Panc1 (cell line): Measurements from ENCODE around the gene GUK1. TPM values are rescaled to one million over a fixed set of nuclear protein-coding genes. Genes with fewer than 3 reads are reported as not detected.
A peak's percentile ranks its signal among the peaks of the same experiment; 100 is the strongest.

Experiments
- ATAC-seq: fragments of 200-7000 bp; cut with Tn5 transposase; 2 replicates; pipeline ENCODE4 v1.9.1; 2020; ENCODE audit warnings: mild to moderate bottlenecking, moderate library complexity
- BruUV-seq: library from RNA; stranded (reverse); fragments of 400-500 nt; replicated peaks from 2 replicates; lab custom pipeline; 2021; lab: Mats Ljungman, UMichigan
- CTCF ChIA-PET: fragments of 300-600 bp; sonication (Branson Sonifier 250); formaldehyde crosslinking; loops from one replicate; lab custom pipeline; 2022; ENCODE audit warnings: antibody characterized with exemption; lab: Charles Lee
- POLR2A ChIA-PET: fragments of 300-600 bp; sonication (Branson Sonifier 250); formaldehyde crosslinking; loops from one replicate; lab custom pipeline; 2022; ENCODE audit warnings: antibody characterized with exemption; lab: Charles Lee
- DNase-seq: peaks from one replicate; pipeline ENCODE4 v3.0.0-alpha.2; 2010; ENCODE audit warnings: low read depth, low spot score
- H3K27ac ChIP-seq: 2 replicates; pipeline ENCODE4 v1.5.1; 2011; ENCODE audit warnings: mild to moderate bottlenecking, low read length, inconsistent platforms
- H3K27me3 ChIP-seq: fragments of 200-500 bp; sonication (Bioruptor generic); 2 replicates; pipeline ENCODE4 v1.6.0; 2014; ENCODE audit warnings: low read length, inconsistent platforms; ENCODE audit not compliant: control insufficient read depth, insufficient read depth
- H3K36me3 ChIP-seq: fragments of 200-500 bp; sonication (Bioruptor generic); 2 replicates; pipeline ENCODE4 v1.5.1; 2014; ENCODE audit warnings: inconsistent platforms, mild to moderate bottlenecking, low read length, moderate library complexity; ENCODE audit not compliant: control insufficient read depth, insufficient read depth
- H3K4me1 ChIP-seq: 2 replicates; pipeline ENCODE4 v1.5.1; 2011; ENCODE audit warnings: inconsistent platforms, mild to moderate bottlenecking, low read length, moderate library complexity; ENCODE audit not compliant: control insufficient read depth, insufficient read depth
- H3K4me3 ChIP-seq, 2 experiments: 2 replicates each; pipeline ENCODE4 v1.5.1; 2011 to 2012; ENCODE audit warnings: low read depth in 2 of 2, low read length in 2 of 2, mild to moderate bottlenecking in 2 of 2, inconsistent platforms in 1 of 2, moderate library complexity in 1 of 2
- H3K9me3 ChIP-seq: fragments of 200-500 bp; sonication (Bioruptor generic); 2 replicates; pipeline ENCODE4 v1.5.1; 2014; ENCODE audit warnings: low read depth, mild to moderate bottlenecking, inconsistent platforms, low read length, moderate library complexity; ENCODE audit not compliant: control insufficient read depth, insufficient read depth
- CTCF ChIP-seq: fragments of 450-650 bp; IDR thresholded peaks from 2 replicates; pipeline ENCODE4 v1.5.1; 2017; ENCODE audit warnings: mild to moderate bottlenecking
- POLR2AphosphoS5 ChIP-seq: IDR thresholded peaks from 2 replicates; pipeline ENCODE4 v1.6.1; 2012; ENCODE audit warnings: mild to moderate bottlenecking, low read depth, low read length, moderate library complexity
- REST ChIP-seq, 2 experiments: IDR thresholded peaks; 2 replicates each; pipeline ENCODE4 v1.6.1; 2011 to 2012; ENCODE audit warnings: low read depth in 2 of 2, control low read depth in 1 of 2, low read length in 1 of 2, mild to moderate bottlenecking in 1 of 2, moderate library complexity in 1 of 2; ENCODE audit not compliant: insufficient read depth in 1 of 2
- SIN3A ChIP-seq: IDR thresholded peaks from 2 replicates; pipeline ENCODE4 v1.6.1; 2012; ENCODE audit warnings: low read depth, mild to moderate bottlenecking, low read length, moderate library complexity, borderline replicate concordance; ENCODE audit not compliant: insufficient read depth
- TCF7L2 ChIP-seq: IDR thresholded peaks from 2 replicates; pipeline ENCODE4 v1.6.1; 2011; ENCODE audit warnings: mild to moderate bottlenecking, low read depth, low read length, inconsistent platforms
- in situ Hi-C: cut with HindIII; loops from 2 replicates; pipeline ENCODE4 v1.10.0; 2016; ENCODE audit warnings: low sequenced_read_pairs, low pct_unique_long_range_greater_than_20kb
- intact Hi-C: fragments of 100-400 bp; cut with micrococcal nuclease; formaldehyde crosslinking; loops from one replicate; pipeline ENCODE4 v1.10.0; 2022; ENCODE audit not compliant: unreplicated experiment
- total RNA-seq: library from RNA; stranded (reverse); gene quantifications from one replicate; pipeline ENCODE4 v1.2.1, GENCODE V29; 2021; ENCODE audit not compliant: unreplicated experiment

The GUK1 gene
- total RNA-seq, 1 experiment from 2014 or later: 188 TPM

DNA sequence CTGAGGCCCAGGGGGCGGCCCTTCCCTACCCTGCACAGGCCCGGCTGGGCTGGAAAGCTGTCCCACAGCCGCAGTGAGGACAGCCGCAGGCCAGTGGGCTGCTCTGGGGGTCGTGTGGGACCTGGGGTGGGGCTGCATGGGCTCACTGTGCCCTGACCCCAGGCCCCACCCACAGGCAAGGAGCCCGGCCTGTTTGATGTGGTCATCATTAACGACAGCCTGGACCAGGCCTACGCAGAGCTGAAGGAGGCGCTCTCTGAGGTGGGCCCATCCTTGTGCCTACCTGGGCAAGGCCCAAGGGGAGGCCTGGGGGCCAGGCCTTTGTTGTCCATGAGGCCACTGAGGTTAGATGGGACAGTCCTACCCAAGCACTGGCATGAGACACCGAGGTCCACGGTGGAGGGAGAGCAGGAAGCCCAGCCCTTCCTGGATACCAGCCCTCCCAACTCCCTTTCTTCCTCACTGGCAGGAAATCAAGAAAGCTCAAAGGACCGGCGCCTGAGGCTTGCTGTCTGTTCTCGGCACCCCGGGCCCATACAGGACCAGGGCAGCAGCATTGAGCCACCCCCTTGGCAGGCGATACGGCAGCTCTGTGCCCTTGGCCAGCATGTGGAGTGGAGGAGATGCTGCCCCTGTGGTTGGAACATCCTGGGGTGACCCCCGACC, 8.2 kb downstream of the GUK1 start:
- Histone ChIP-seq H3K27ac (peak overlapping the region; percentile 48; the same call in 1 of the 2 replicates), H3K4me1 (peaks cover 28% of the 10 kb centered on the region), H3K36me3 (no peaks in the 10 kb centered on the region; the same call in 1 of the 2 replicates), H3K9me3 (no peaks in the 10 kb centered on the region), H3K27me3 (no peaks in the 10 kb centered on the region), H3K4me3 (no peak overlapping the region)
- intact Hi-C loops: no loop called here
- TF ChIP-seq TCF7L2 (peak; percentile 47; the same call in 1 of the 2 replicates), CTCF (no peak)
- POLR2A ChIA-PET: no interaction called here
- no TSS peak for BruUV-seq
- in situ Hi-C loops: no loop called here
- DNase-seq (no peak), ATAC-seq (no peak)
- CTCF ChIA-PET: interaction anchor here (0.6 kb wide), 1 partner anchor 22 kb away, joined by 5 read pairs; no protein-coding TSS in a partner anchor

DNA sequence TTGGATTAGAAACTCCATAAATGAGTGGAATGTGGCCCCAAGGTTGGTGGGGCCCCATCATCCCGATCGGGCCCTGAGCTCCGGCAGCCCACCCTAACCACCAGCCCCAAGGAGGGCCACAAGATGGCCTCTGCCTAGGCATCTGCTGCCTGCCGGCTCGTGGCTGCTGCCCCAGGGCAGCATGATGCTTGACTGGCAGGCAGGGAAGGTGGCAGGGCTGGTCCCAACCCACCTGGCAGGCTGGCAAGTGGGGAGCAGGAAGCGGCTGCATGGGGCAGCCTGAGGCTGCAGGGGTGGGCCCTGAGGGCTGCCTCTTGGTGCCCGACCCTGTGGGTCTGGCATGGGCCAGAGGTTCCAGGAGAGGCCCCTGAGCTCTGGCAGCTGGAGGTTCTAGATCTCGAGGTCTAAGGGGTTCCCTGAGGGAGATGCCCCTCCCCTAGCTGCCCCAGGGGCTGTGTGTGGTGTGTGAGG, 8.9 kb downstream of the GUK1 start:
- H3K36me3 ChIP-seq: no peaks in the 10 kb centered on the region; the same call in 1 of the 2 replicates
- POLR2A ChIA-PET: no interaction called here
- H3K4me3 ChIP-seq: no peak overlapping the region
- no peak for TF ChIP-seq SIN3A
- no peak for TF ChIP-seq POLR2AphosphoS5
- TF ChIP-seq TCF7L2: no peak
- no peak for TF ChIP-seq REST (IDR thresholded peaks at IDR 0.05; ENCODE audit: insufficient read depth in 1 of 2, low read depth in 2 of 2, low read length in 1 of 2)
- no peak for TF ChIP-seq CTCF
- no peaks in the 10 kb centered on the region for H3K9me3 ChIP-seq
- no peak for DNase-seq
- H3K4me1 ChIP-seq: peaks cover 28% of the 10 kb centered on the region
- CTCF ChIA-PET: no interaction called here
- intact Hi-C loops (no loop called here), in situ Hi-C loops (no loop called here)
- H3K27ac ChIP-seq: peak overlapping the region; percentile 72
- BruUV-seq: no TSS peak
- H3K27me3 ChIP-seq: no peaks in the 10 kb centered on the region
- peak; percentile 9 for ATAC-seq
